OCI-LY1 (cell line): Measurements from ENCODE around the gene NPFF.

Source experiments
- H2AFZ ChIP-seq: fragments of 200-600 bp; sonication (generic), shearing (Covaris generic); 2 replicates; pipeline ENCODE4 v1.6.0; 2014; ENCODE audit warnings: antibody characterized with exemption, mild to moderate bottlenecking, low read length
- H3F3A ChIP-seq: fragments of 200-600 bp; sonication (generic), shearing (Covaris generic); 2 replicates; pipeline ENCODE4 v1.6.0; 2014; ENCODE audit warnings: mild to moderate bottlenecking, antibody characterized with exemption, low read length, moderate library complexity; ENCODE audit not compliant: insufficient read depth
- H3K27ac ChIP-seq: fragments of 200-600 bp; sonication (generic); 2 replicates; pipeline ENCODE4 v1.5.1; 2014; ENCODE audit warnings: low read length, mixed run types, mild to moderate bottlenecking, low read depth; ENCODE audit not compliant: poor library complexity, severe bottlenecking
- H3K27me3 ChIP-seq: fragments of 200-600 bp; sonication (generic); 2 replicates; pipeline ENCODE4 v1.6.0; 2014; ENCODE audit warnings: antibody characterized with exemption, mild to moderate bottlenecking, low read length, moderate library complexity; ENCODE audit not compliant: insufficient read depth
- H3K36me3 ChIP-seq: fragments of 200-600 bp; sonication (generic); 2 replicates; pipeline ENCODE4 v1.6.1; 2014; ENCODE audit warnings: mild to moderate bottlenecking, antibody characterized with exemption, low read length, moderate library complexity, mixed read lengths; ENCODE audit not compliant: insufficient read depth
- H3K4me1 ChIP-seq: fragments of 200-600 bp; sonication (generic); 2 replicates; pipeline ENCODE4 v1.5.1; 2014; ENCODE audit warnings: mild to moderate bottlenecking, low read length, moderate library complexity; ENCODE audit not compliant: insufficient read depth, severe bottlenecking
- H3K4me2 ChIP-seq: fragments of 200-600 bp; sonication (generic), shearing (Covaris generic); 2 replicates; pipeline ENCODE4 v1.6.1; 2014; ENCODE audit warnings: low read length
- H3K4me3 ChIP-seq: fragments of 200-600 bp; sonication (generic); 2 replicates; pipeline ENCODE4 v1.5.1; 2014; ENCODE audit warnings: low read length, low read depth, mild to moderate bottlenecking, mixed read lengths; ENCODE audit not compliant: poor library complexity, severe bottlenecking
- H3K79me2 ChIP-seq: fragments of 200-600 bp; shearing (Covaris generic); 2 replicates; pipeline ENCODE4 v1.6.1; 2016; ENCODE audit warnings: mixed run types, low read length, mixed read lengths; ENCODE audit not compliant: insufficient read depth
- H3K9ac ChIP-seq: fragments of 200-600 bp; sonication (generic), shearing (Covaris generic); 2 replicates; pipeline ENCODE4 v1.6.1; 2014; ENCODE audit warnings: mild to moderate bottlenecking, low read length, mixed read lengths
- H3K9me2 ChIP-seq: fragments of 200-600 bp; sonication (generic), shearing (Covaris generic); 2 replicates; pipeline ENCODE4 v1.6.1; 2014; ENCODE audit warnings: low read depth, mild to moderate bottlenecking, low read length, mixed read lengths
- H3K9me3 ChIP-seq: fragments of 200-600 bp; shearing (Covaris generic); 2 replicates; pipeline ENCODE4 v1.6.1; 2014; ENCODE audit warnings: low read length, mixed read lengths
- H4K20me1 ChIP-seq: fragments of 200-600 bp; sonication (generic), shearing (Covaris generic); 2 replicates; pipeline ENCODE4 v1.6.0; 2016; ENCODE audit warnings: mild to moderate bottlenecking, low read length; ENCODE audit not compliant: insufficient read depth
- EZH2 ChIP-seq: fragments of 200-600 bp; sonication (generic), shearing (Covaris generic); IDR thresholded peaks from 2 replicates; pipeline ENCODE4 v1.8.0; 2017; ENCODE audit warnings: borderline replicate concordance, mixed run types, mild to moderate bottlenecking, antibody characterized with exemption, low read length, moderate library complexity, mixed read lengths
- TF ChIP-seq, protein P1 (sequence below): fragments of 200-600 bp; sonication (generic), shearing (Covaris generic); IDR thresholded peaks from 2 replicates; pipeline ENCODE4 v1.5.1; 2017; ENCODE audit warnings: mild to moderate bottlenecking, antibody characterized with exemption, low read length, moderate library complexity, mixed read lengths

Gene NPFF

DNA sequence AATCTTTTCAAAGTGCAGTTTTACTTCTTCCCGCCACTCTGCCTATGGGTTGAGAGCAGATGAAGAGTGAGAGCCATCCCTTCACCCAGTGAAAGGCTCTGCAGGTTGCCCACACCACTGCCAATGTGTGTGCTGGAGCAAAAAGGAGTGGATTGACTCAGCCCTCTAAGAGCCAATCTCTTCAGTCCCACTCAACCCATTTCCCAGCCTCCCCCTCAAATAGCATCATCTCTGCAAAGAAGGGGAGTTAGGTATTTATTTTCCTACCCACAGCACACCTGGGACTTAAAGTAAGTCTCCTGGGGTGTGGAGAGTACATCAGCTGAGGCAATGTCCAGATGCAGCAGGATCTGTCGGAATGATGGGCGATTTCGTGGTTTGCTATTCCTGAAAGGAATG, 23.3 kb downstream of the NPFF start:
- no peak overlapping the region for H3K9ac ChIP-seq
- H3K9me2 ChIP-seq = no peaks in the 10 kb centered on the region
- peaks cover 7% of the 10 kb centered on the region; the same call in 1 of the 2 replicates for H3F3A ChIP-seq
- H4K20me1 ChIP-seq = no peaks in the 10 kb centered on the region
- H3K9me3 ChIP-seq = no peaks in the 10 kb centered on the region
- no peaks in the 10 kb centered on the region for H3K79me2 ChIP-seq
- H3K4me1 ChIP-seq = no peaks in the 10 kb centered on the region
- H3K27me3 ChIP-seq = no peaks in the 10 kb centered on the region
- H3K4me2 ChIP-seq = no peak overlapping the region
- H3K4me3 ChIP-seq = no peak overlapping the region
- peaks cover 72% of the 10 kb centered on the region for H3K36me3 ChIP-seq
- TF ChIP-seq, protein P1, sequence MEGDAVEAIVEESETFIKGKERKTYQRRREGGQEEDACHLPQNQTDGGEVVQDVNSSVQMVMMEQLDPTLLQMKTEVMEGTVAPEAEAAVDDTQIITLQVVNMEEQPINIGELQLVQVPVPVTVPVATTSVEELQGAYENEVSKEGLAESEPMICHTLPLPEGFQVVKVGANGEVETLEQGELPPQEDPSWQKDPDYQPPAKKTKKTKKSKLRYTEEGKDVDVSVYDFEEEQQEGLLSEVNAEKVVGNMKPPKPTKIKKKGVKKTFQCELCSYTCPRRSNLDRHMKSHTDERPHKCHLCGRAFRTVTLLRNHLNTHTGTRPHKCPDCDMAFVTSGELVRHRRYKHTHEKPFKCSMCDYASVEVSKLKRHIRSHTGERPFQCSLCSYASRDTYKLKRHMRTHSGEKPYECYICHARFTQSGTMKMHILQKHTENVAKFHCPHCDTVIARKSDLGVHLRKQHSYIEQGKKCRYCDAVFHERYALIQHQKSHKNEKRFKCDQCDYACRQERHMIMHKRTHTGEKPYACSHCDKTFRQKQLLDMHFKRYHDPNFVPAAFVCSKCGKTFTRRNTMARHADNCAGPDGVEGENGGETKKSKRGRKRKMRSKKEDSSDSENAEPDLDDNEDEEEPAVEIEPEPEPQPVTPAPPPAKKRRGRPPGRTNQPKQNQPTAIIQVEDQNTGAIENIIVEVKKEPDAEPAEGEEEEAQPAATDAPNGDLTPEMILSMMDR = no peak
- TF ChIP-seq EZH2 = no peak
- H2AFZ ChIP-seq = no peak overlapping the region
- H3K27ac ChIP-seq = no peak overlapping the region

DNA sequence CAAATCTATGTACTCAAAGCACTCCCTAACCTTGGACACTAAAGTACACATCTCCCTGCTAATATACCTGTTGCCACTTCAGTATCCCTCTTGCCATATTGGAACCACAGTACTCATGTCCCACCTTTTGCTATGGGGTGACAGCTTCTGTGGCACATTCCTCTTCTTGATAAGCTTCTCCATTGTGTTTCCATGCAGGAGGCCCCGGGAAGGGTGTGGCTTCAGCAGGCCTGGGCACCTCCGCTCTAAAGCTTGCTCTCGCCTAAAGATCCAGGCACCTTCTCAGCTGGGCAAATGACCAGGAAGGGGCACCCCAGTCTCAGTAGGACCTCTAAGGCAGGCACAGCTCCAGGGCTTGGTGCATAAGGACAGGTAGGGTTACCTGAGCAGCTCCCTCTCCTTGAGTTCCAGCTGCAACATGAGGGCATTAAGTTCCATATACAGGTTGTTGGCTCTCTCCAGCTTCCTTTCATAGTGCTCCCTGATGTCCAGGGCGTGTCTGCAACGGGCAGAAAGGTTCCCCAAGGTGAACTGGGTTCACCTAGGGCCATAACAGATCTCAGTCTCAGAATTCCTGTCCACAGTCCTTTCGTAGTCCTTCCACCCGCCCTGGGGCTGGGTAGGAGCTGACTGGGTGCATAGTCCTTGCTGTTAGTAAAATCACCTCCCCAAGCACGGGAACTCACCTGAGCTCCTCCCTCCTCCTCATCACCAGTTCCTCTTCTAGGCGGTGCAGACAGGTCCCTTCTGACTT, 23.9 kb downstream of the NPFF start:
- Histone ChIP-seq H3K27ac (peak overlapping the region; percentile 25), H4K20me1 (no peaks in the 10 kb centered on the region), H3K9me2 (no peaks in the 10 kb centered on the region), H3K4me3 (no peak overlapping the region), H3K4me1 (no peaks in the 10 kb centered on the region), H2AFZ (no peak overlapping the region), H3F3A (peaks cover 7% of the 10 kb centered on the region; the same call in 1 of the 2 replicates), H3K9me3 (no peaks in the 10 kb centered on the region), H3K27me3 (no peaks in the 10 kb centered on the region), H3K79me2 (no peaks in the 10 kb centered on the region), H3K9ac (no peak overlapping the region), H3K36me3 (peaks cover 78% of the 10 kb centered on the region), H3K4me2 (no peak overlapping the region)
- no peak for TF ChIP-seq EZH2
- TF ChIP-seq, protein P1 = no peak

DNA sequence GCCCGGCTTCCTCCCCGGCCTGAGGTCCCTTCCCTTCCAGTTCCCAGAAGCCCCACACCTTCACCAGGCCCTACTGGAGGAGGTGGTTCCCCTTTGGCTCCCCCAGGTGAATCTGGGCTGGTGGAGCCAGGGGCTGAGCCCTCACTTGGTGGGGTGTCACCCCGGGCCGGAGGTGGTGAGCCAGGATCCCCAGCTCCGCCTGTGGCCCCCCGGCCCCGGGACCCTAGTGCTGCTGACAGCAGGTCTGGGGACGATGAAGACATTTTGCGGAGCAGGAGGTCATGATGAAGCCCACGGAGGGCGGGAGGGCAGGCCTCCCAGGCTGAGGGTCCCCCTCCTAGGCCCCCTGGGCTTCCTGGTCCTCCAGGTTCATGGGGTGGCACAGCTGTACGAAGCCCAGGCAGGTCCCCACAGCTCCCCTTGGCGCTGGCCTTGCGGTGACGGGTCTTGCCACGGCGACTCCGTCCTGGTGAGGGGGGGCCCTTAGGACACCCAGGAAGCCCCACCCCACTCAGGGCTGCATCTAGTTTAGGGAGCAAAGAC, 24.6 kb downstream of the NPFF start:
- H3K79me2 ChIP-seq = no peaks in the 10 kb centered on the region
- no peaks in the 10 kb centered on the region for H3K9me3 ChIP-seq
- TF ChIP-seq, protein P1 = no peak
- no peak for TF ChIP-seq EZH2
- no peak overlapping the region for H2AFZ ChIP-seq
- peaks cover 7% of the 10 kb centered on the region; the same call in 1 of the 2 replicates for H3F3A ChIP-seq
- no peaks in the 10 kb centered on the region for H3K27me3 ChIP-seq
- H3K4me2 ChIP-seq = no peak overlapping the region
- no peak overlapping the region for H3K27ac ChIP-seq
- no peaks in the 10 kb centered on the region for H3K9me2 ChIP-seq
- H3K4me1 ChIP-seq = no peaks in the 10 kb centered on the region
- H3K4me3 ChIP-seq = no peak overlapping the region
- H4K20me1 ChIP-seq = no peaks in the 10 kb centered on the region
- peaks cover 85% of the 10 kb centered on the region for H3K36me3 ChIP-seq
- no peak overlapping the region for H3K9ac ChIP-seq
